Glutamatergic neuron (in vitro differentiated cells): ENCODE results near the gene TUBE1. TPM values are rescaled to one million over a fixed set of nuclear protein-coding genes. Genes with fewer than 3 reads are reported as not detected.

Experiments
- total RNA-seq: library from RNA; stranded (reverse); fragmentation: NEBNext Ultra II Directional; extraction: Animal tissue kit (Norgen Biotek cat#: 25700); gene quantifications from one replicate; pipeline ENCODE4 v1.2.1, GENCODE V29; 2021; ENCODE audit not compliant: unreplicated experiment

TUBE1 gene
- total RNA-seq, 1 donor from 2014 or later, result 18.4 TPM

Other genes with a start within 250 kb of the TUBE1 start
- 525 TPM for gene FYN, start 214.0 kb downstream of the TUBE1 start, total RNA-seq
- not detected for gene CCN6, start 33.4 kb downstream of the TUBE1 start, total RNA-seq
- 20.3 TPM for gene FAM229B, start 109 bp upstream of the TUBE1 start, total RNA-seq
- gene LAMA4, start 167.1 kb upstream of the TUBE1 start, total RNA-seq, result 0.22 TPM